Common myeloid progenitor, CD34-positive (primary cell): ENCODE measurements around the gene C1QC. TPM values are rescaled to one million over a fixed set of nuclear protein-coding genes. Genes with fewer than 3 reads are reported as not detected.

Experiments used
- CTCF ChIA-PET: fragments of 350-600 bp; sonication (Branson Sonifier 250); formaldehyde crosslinking; loops from one replicate; lab custom pipeline; 2021; ENCODE audit warnings: antibody characterized with exemption; lab: Charles Lee
- POLR2A ChIA-PET: fragments of 350-600 bp; sonication (Branson Sonifier 250); formaldehyde crosslinking; loops from one replicate; lab custom pipeline; 2021; ENCODE audit warnings: antibody characterized with exemption; lab: Charles Lee
- DNase-seq, 3 donors: peaks; one replicate each; pipeline versions ENCODE4 v3.0.0 to v3.0.0-alpha.2; 2013
- H3K27ac ChIP-seq, 2 experiments: 1 replicate in 1 of 2; 2 replicates in 1 of 2; pipeline ENCODE4 v1.7.0; 2013; ENCODE audit warnings: inconsistent platforms in 2 of 2, low read length in 2 of 2, mild to moderate bottlenecking in 2 of 2, low read depth in 1 of 2, moderate library complexity in 1 of 2; ENCODE audit not compliant: severe bottlenecking in 2 of 2, insufficient read depth in 1 of 2, poor library complexity in 1 of 2
- H3K27me3 ChIP-seq, 5 experiments: replicated peaks in 2 of 5; 1 replicate in 3 of 5; 2 replicates in 2 of 5; pipeline versions ENCODE4 v1.6.1 to v1.7.0; 2013; ENCODE audit warnings: low read length in 4 of 5, mild to moderate bottlenecking in 2 of 5, moderate library complexity in 2 of 5, inconsistent platforms in 1 of 5; ENCODE audit not compliant: insufficient read depth in 5 of 5, control insufficient read depth in 4 of 5
- H3K36me3 ChIP-seq, 4 experiments: 1 replicate in 2 of 4; 2 replicates in 2 of 4; pipeline versions ENCODE4 v1.6.1 to v1.7.0; 2013; ENCODE audit warnings: low read length in 3 of 4, control low read depth in 1 of 4, mild to moderate bottlenecking in 1 of 4; ENCODE audit not compliant: control insufficient read depth in 4 of 4, insufficient read depth in 4 of 4
- H3K4me1 ChIP-seq, 4 experiments: 1 replicate in 3 of 4; 2 replicates in 1 of 4; pipeline versions ENCODE4 v1.6.1 to v1.7.1; 2013; ENCODE audit warnings: low read length in 3 of 4, mild to moderate bottlenecking in 3 of 4, control low read depth in 1 of 4, inconsistent platforms in 1 of 4, moderate library complexity in 1 of 4; ENCODE audit not compliant: control insufficient read depth in 4 of 4, insufficient read depth in 4 of 4; ENCODE audit errors: control extremely low read depth in 1 of 4
- H3K4me3 ChIP-seq, 7 experiments: 1 replicate in 4 of 7; 2 replicates in 3 of 7; pipeline versions ENCODE4 v1.5.1 to v1.7.0; 2013; ENCODE audit warnings: mild to moderate bottlenecking in 7 of 7, low read length in 6 of 7, moderate library complexity in 6 of 7, inconsistent platforms in 2 of 7, low read depth in 2 of 7, control low read depth in 1 of 7; ENCODE audit not compliant: insufficient read depth in 4 of 7, control insufficient read depth in 1 of 7; ENCODE audit errors: extremely low read depth in 1 of 7
- H3K9me3 ChIP-seq, 5 experiments: 1 replicate in 4 of 5; 2 replicates in 1 of 5; pipeline versions ENCODE4 v1.6.1 to v1.7.1; 2013; ENCODE audit warnings: low read length in 4 of 5, mild to moderate bottlenecking in 2 of 5, inconsistent platforms in 1 of 5, low read depth in 1 of 5, moderate library complexity in 1 of 5; ENCODE audit not compliant: control insufficient read depth in 4 of 5, insufficient read depth in 2 of 5; ENCODE audit errors: control extremely low read depth in 1 of 5
- WGBS: methylation state at CpG from one replicate; pipeline ENCODE4 v1.1.5; 2013; ENCODE audit not compliant: insufficient coverage; 5-methylcytosine and 5-hydroxymethylcytosine counted together
- polyA plus RNA-seq: library from polyadenylated mRNA; unstranded; fragments of 120-200 nt; gene quantifications from one replicate; pipeline ENCODE4 v1.2.1, GENCODE V29; 2013

The C1QC gene
- not detected for polyA plus RNA-seq

DNA sequence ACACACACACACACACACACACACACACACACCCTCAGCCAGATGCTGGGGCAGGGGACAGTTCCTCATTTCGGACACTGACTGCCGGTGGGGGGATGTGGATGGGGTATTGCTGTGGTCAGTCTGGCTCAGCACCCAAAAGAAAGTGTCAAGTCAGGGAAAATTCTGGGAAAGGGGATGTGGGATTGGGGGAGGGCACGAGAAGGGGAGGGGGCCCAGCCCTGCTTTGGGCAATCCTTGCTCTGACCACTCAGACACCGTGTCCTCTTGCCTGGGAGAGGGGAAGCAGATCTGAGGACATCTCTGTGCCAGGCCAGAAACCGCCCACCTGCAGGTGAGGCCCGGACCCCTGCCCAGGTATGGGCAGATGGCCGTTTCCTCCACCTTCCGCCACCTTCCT lies at the start of gene C1QC:
Gene C1QC (plus strand): TSS at position 253 of the 400 bp plus-strand sequence. CDS start 391 bp downstream, outside the sequence.
- H3K9me3 ChIP-seq, result no peaks in the 10 kb centered on the region
- DNase-seq, result no peak
- ChIA-PET CTCF (interaction anchor here (3.7 kb wide), 1 partner anchor 223 kb away, joined by 40 read pairs; no protein-coding TSS in a partner anchor), POLR2A (no interaction called here)
- no peak within 1 kb of the TSS for H3K27ac ChIP-seq
- WGBS, result 77% methylated on average over 6 of the region's 8 CpGs
- no peaks in the 10 kb centered on the region for H3K4me1 ChIP-seq
- no peaks in the 10 kb centered on the region for H3K36me3 ChIP-seq
- no peak within 1 kb of the TSS for H3K4me3 ChIP-seq
- H3K27me3 ChIP-seq, result peaks cover 0 to 22% (median 6%) of the 10 kb centered on the region in 5 experiments

DNA sequence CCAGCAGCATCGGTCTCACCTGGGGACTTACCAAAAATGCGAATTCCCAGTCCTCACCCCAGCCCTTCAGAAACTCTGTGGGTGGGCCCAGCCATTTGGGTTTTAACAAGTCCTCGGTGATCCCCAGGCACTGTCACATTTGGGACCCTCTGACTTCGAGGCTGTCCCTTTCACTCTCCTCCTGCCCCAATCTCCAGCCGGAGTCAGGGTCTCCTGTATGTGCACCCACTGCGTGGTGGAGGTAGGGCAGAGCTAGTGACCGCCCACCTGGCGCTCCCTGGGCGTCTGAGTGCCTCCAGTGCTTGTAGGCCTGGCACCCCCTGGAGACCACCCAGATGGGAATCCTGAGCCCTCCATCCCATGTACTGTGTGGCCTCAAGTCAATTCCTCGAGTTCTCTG lies 49.0 kb upstream of the C1QC start:
- peaks cover 0 to 75% (median 17%) of the 10 kb centered on the region in 5 experiments for H3K27me3 ChIP-seq
- no peak overlapping the region for H3K4me3 ChIP-seq
- WGBS, result 76% methylated on average over 9 of the region's 10 CpGs
- ChIA-PET POLR2A (no interaction called here), CTCF (no interaction called here)
- H3K36me3 ChIP-seq, result no peaks in the 10 kb centered on the region
- H3K9me3 ChIP-seq, result no peaks in the 10 kb centered on the region
- no peaks in the 10 kb centered on the region for H3K4me1 ChIP-seq
- no peak for DNase-seq
- H3K27ac ChIP-seq, result no peak overlapping the region

GRCh38 chr1:22595108-22595507 lies 48.3 kb upstream of the C1QC start:
- CTCF ChIA-PET, result no interaction called here
- H3K4me1 ChIP-seq, result no peaks in the 10 kb centered on the region
- no peak for DNase-seq
- peaks cover 0 to 71% (median 15%) of the 10 kb centered on the region in 5 experiments for H3K27me3 ChIP-seq
- no peak overlapping the region for H3K27ac ChIP-seq
- WGBS, result 48% methylated on average over 3 of the region's 7 CpGs
- no peak overlapping the region for H3K4me3 ChIP-seq
- no peaks in the 10 kb centered on the region for H3K36me3 ChIP-seq
- POLR2A ChIA-PET, result no interaction called here
- no peaks in the 10 kb centered on the region for H3K9me3 ChIP-seq

GRCh38 chr1:22597301-22597965 lies 46.0 kb upstream of the C1QC start:
- Histone ChIP-seq H3K36me3 (no peaks in the 10 kb centered on the region), H3K9me3 (no peaks in the 10 kb centered on the region), H3K27ac (no peak overlapping the region), H3K4me1 (no peaks in the 10 kb centered on the region), H3K27me3 (peaks cover 0 to 59% (median 9%) of the 10 kb centered on the region in 5 experiments), H3K4me3 (no peak overlapping the region)
- ChIA-PET POLR2A (no interaction called here), CTCF (no interaction called here)
- 87% methylated on average over 29 of the region's 30 CpGs for WGBS
- no peak for DNase-seq

GRCh38 chr1:22597996-22598395 lies 45.4 kb upstream of the C1QC start:
- Histone ChIP-seq H3K9me3 (no peaks in the 10 kb centered on the region), H3K27ac (no peak overlapping the region), H3K36me3 (no peaks in the 10 kb centered on the region), H3K4me3 (no peak overlapping the region), H3K4me1 (no peaks in the 10 kb centered on the region), H3K27me3 (peaks cover 0 to 59% (median 7%) of the 10 kb centered on the region in 5 experiments)
- CTCF ChIA-PET, result no interaction called here
- DNase-seq, result no peak
- POLR2A ChIA-PET, result no interaction called here
- WGBS, result 86% methylated on average over 7 of the region's 8 CpGs

DNA sequence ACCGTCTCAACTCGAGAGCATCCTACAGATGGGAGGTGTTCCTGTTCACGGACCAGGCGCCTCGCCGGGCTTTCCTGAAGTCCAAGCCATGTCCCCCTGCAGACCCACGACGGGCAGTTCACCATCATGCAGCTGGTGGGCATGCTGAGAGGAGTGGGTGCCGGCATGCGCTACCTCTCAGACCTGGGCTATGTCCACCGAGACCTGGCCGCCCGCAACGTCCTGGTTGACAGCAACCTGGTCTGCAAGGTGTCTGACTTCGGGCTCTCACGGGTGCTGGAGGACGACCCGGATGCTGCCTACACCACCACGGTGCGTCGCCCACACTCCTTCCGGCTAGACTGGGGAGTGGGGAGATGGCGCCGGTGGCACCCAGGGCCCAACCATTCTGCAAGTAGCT lies 44.7 kb upstream of the C1QC start:
- ChIA-PET CTCF (no interaction called here), POLR2A (interaction anchor here (0.6 kb wide), 1 partner anchor 643 kb away, joined by 4 read pairs; no protein-coding TSS in a partner anchor)
- DNase-seq, result no peak
- 80% methylated on average over 23 of the region's 24 CpGs for WGBS
- no peak overlapping the region for H3K4me3 ChIP-seq
- H3K27ac ChIP-seq, result no peak overlapping the region
- no peaks in the 10 kb centered on the region for H3K36me3 ChIP-seq
- H3K9me3 ChIP-seq, result no peaks in the 10 kb centered on the region
- peaks cover 0 to 59% (median 4%) of the 10 kb centered on the region in 5 experiments for H3K27me3 ChIP-seq
- no peaks in the 10 kb centered on the region for H3K4me1 ChIP-seq

GRCh38 chr1:22600071-22600816 lies 43.2 kb upstream of the C1QC start:
- no peak overlapping the region for H3K4me3 ChIP-seq
- 73% methylated on average over 21 of the region's 22 CpGs for WGBS
- ChIA-PET CTCF (no interaction called here), POLR2A (no interaction called here)
- H3K27me3 ChIP-seq, result peaks cover 0 to 58% (median 2%) of the 10 kb centered on the region in 5 experiments
- no peak for DNase-seq
- H3K36me3 ChIP-seq, result no peaks in the 10 kb centered on the region
- H3K4me1 ChIP-seq, result no peaks in the 10 kb centered on the region
- no peaks in the 10 kb centered on the region for H3K9me3 ChIP-seq
- no peak overlapping the region for H3K27ac ChIP-seq
